ENCODE measurements around the gene MKI67.

MKI67 gene

DNA sequence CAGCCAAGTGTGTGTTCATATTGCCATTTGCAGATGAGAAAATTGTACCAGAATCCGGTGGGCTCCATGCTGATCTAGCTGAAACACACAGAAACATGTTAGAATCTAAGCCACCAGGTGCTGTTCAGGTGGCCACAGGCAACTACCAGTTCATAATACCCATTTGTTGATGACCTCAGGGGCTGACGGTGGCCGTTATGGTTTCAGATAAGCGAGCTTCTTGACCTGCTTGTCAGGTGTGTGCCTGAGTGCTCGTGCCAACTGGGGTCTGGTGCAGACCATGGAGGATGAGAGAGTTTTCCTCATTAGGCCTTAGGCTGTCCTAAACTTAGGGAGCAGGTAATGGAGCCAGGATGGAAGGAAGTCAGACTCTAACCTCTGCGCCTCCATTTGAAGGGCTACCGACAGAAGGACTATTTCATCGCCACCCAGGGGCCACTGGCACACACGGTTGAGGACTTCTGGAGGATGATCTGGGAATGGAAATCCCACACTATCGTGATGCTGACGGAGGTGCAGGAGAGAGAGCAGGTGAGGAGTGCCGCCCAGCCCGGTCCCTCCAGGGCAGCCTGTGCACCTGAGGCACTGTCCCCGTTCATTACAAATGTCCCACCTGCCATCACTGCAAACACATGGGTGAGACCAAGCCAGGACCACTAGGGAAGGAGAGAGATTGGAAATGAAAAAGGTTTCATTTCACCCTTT lies 53.1 kb downstream of the MKI67 start:
- TF ChIP-seq, protein P1, sequence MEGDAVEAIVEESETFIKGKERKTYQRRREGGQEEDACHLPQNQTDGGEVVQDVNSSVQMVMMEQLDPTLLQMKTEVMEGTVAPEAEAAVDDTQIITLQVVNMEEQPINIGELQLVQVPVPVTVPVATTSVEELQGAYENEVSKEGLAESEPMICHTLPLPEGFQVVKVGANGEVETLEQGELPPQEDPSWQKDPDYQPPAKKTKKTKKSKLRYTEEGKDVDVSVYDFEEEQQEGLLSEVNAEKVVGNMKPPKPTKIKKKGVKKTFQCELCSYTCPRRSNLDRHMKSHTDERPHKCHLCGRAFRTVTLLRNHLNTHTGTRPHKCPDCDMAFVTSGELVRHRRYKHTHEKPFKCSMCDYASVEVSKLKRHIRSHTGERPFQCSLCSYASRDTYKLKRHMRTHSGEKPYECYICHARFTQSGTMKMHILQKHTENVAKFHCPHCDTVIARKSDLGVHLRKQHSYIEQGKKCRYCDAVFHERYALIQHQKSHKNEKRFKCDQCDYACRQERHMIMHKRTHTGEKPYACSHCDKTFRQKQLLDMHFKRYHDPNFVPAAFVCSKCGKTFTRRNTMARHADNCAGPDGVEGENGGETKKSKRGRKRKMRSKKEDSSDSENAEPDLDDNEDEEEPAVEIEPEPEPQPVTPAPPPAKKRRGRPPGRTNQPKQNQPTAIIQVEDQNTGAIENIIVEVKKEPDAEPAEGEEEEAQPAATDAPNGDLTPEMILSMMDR (IDR thresholded peaks at IDR 0.05; ENCODE audit: poor library complexity, severe bottlenecking): no peak
- peaks cover 83% of the 10 kb centered on the region for H3K36me3 ChIP-seq (ENCODE audit: low read depth)
- H3K4me1 ChIP-seq (ENCODE audit: insufficient read depth, poor library complexity, severe bottlenecking): peaks cover 4% of the 10 kb centered on the region
- no peak overlapping the region for H3K4me3 ChIP-seq (ENCODE audit: severe bottlenecking)
- no peak for ATAC-seq (ENCODE audit: low read depth)
- H3K9me3 ChIP-seq (ENCODE audit: severe bottlenecking): no peaks in the 10 kb centered on the region
- H3K27ac ChIP-seq (ENCODE audit: poor library complexity, severe bottlenecking): no peak overlapping the region
- DNase-seq (ENCODE audit: low spot score): no peak
- no peaks in the 10 kb centered on the region for H3K27me3 ChIP-seq (ENCODE audit: insufficient read depth, poor library complexity, severe bottlenecking)

DNA sequence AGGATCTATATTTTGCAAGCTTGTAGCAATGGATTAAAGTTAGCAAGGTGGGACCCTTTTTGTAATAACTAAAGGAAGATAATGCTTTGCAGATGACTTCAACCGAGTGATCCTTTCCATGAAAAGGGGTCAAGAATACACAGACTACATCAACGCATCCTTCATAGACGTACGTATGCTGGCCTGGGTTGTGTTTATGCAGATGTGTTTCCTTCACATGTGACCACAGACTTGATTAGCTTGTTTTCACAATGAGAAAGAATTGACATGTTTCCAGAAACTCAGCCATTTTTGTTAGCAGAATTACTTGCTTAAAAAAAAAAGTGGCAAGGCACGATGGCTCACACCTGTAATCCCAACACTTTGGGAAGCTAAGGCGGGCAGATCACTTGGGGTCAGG lies 54.2 kb downstream of the MKI67 start:
- Histone ChIP-seq H3K4me3 (ENCODE audit: severe bottlenecking) (no peak overlapping the region), H3K9me3 (ENCODE audit: severe bottlenecking) (no peaks in the 10 kb centered on the region), H3K4me1 (ENCODE audit: insufficient read depth, poor library complexity, severe bottlenecking) (peaks cover 4% of the 10 kb centered on the region), H3K27me3 (ENCODE audit: insufficient read depth, poor library complexity, severe bottlenecking) (no peaks in the 10 kb centered on the region), H3K27ac (ENCODE audit: poor library complexity, severe bottlenecking) (no peak overlapping the region), H3K36me3 (ENCODE audit: low read depth) (peaks cover 79% of the 10 kb centered on the region)
- ATAC-seq (ENCODE audit: low read depth): no peak
- TF ChIP-seq, protein P1 (IDR thresholded peaks at IDR 0.05; ENCODE audit: poor library complexity, severe bottlenecking): no peak
- DNase-seq (ENCODE audit: low spot score): no peak

GRCh38 chr10:128071417-128071782 lies 54.8 kb downstream of the MKI67 start:
- peaks cover 4% of the 10 kb centered on the region for H3K4me1 ChIP-seq (ENCODE audit: insufficient read depth, poor library complexity, severe bottlenecking)

DNA sequence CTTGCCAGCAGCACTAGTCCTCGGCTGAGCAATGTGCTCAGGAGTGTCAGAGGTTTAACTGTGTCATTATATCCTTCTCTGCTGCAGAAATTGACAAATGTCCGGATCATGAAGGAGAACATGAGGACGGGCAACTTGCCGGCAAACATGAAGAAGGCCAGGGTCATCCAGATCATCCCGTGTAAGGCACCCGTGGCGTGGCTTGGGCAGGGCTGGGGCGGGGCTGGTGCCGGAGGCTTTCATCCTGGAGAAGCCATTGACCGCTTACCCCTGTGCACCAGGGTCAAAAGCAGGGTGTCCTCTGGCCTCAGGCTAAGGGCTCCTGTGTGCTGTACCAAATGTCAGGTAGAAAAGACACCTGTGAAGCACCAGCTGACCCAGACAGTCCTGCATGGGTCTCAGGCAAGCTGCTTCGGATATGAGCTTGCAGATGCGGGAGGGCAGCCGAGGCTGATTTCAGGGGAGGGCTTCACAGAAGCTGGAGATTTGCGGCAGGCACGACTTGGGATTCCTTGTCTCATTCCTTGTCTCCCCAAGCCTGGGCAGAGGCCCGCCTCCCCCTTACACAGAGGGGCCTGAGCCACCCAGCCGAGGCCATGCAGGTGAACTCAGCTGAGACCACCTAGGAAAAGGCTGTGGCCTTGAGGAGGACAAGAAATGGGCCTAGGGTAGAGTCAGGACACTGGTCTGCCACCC lies 55.4 kb downstream of the MKI67 start:
- Histone ChIP-seq H3K4me3 (ENCODE audit: severe bottlenecking) (no peak overlapping the region), H3K9me3 (ENCODE audit: severe bottlenecking) (no peaks in the 10 kb centered on the region), H3K27ac (ENCODE audit: poor library complexity, severe bottlenecking) (no peak overlapping the region), H3K4me1 (ENCODE audit: insufficient read depth, poor library complexity, severe bottlenecking) (peaks cover 4% of the 10 kb centered on the region), H3K36me3 (ENCODE audit: low read depth) (peaks cover 80% of the 10 kb centered on the region), H3K27me3 (ENCODE audit: insufficient read depth, poor library complexity, severe bottlenecking) (no peaks in the 10 kb centered on the region)
- TF ChIP-seq, protein P1 (IDR thresholded peaks at IDR 0.05; ENCODE audit: poor library complexity, severe bottlenecking): no peak
- DNase-seq (ENCODE audit: low spot score): no peak
- no peak for ATAC-seq (ENCODE audit: low read depth)

More at GRCh38 chr10:128071417-128071782, 54.8 kb downstream of the MKI67 start:
- ATAC-seq (ENCODE audit: low read depth) (no peak), DNase-seq (ENCODE audit: low spot score) (no peak)
- TF ChIP-seq, protein P1 (IDR thresholded peaks at IDR 0.05; ENCODE audit: poor library complexity, severe bottlenecking): no peak
- Histone ChIP-seq H3K27me3 (ENCODE audit: insufficient read depth, poor library complexity, severe bottlenecking) (no peaks in the 10 kb centered on the region), H3K27ac (ENCODE audit: poor library complexity, severe bottlenecking) (no peak overlapping the region), H3K4me3 (ENCODE audit: severe bottlenecking) (no peak overlapping the region), H3K9me3 (ENCODE audit: severe bottlenecking) (no peaks in the 10 kb centered on the region), H3K36me3 (ENCODE audit: low read depth) (peaks cover 79% of the 10 kb centered on the region)

- Histone ChIP-seq H3K36me3 (ENCODE audit: low read depth) (peaks cover 80% of the 10 kb centered on the region), H3K4me3 (ENCODE audit: severe bottlenecking) (no peak overlapping the region), H3K9me3 (ENCODE audit: severe bottlenecking) (no peaks in the 10 kb centered on the region), H3K4me1 (ENCODE audit: insufficient read depth, poor library complexity, severe bottlenecking) (peaks cover 7% of the 10 kb centered on the region), H3K27ac (ENCODE audit: poor library complexity, severe bottlenecking) (no peak overlapping the region), H3K27me3 (ENCODE audit: insufficient read depth, poor library complexity, severe bottlenecking) (no peaks in the 10 kb centered on the region)
- no peak for DNase-seq (ENCODE audit: low spot score)
- TF ChIP-seq, protein P1 (IDR thresholded peaks at IDR 0.05; ENCODE audit: poor library complexity, severe bottlenecking): no peak
- ATAC-seq (ENCODE audit: low read depth): no peak
Measured at GRCh38 chr10:128070161-128070560, 56.1 kb downstream of the MKI67 start.
